Activated CD4-positive, alpha-beta memory T cell treated with anti-CD3 and anti-CD28 coated beads for 36 hours (primary cell): ENCODE results near the gene FAM98C. TPM values are rescaled to one million over a fixed set of nuclear protein-coding genes. Genes with fewer than 3 reads are reported as not detected.
A peak's percentile ranks its signal among the peaks of the same experiment; 100 is the strongest.

Experiments
- CTCF ChIA-PET: fragments of 350-600 bp; sonication (Branson Sonifier 250); formaldehyde crosslinking; loops from one replicate; lab custom pipeline; 2021; ENCODE audit warnings: antibody characterized with exemption, inconsistent platforms; lab: Charles Lee
- POLR2A ChIA-PET: fragments of 350-600 bp; sonication (Branson Sonifier 250); formaldehyde crosslinking; loops from one replicate; lab custom pipeline; 2021; ENCODE audit warnings: antibody characterized with exemption; lab: Charles Lee
- DNase-seq: peaks from one replicate; pipeline ENCODE4 v3.0.0-alpha.2; 2020
- H3K27ac Mint-ChIP-seq: one replicate; pipeline ENCODE4 v1.8.0; 2021; ENCODE audit warnings: mixed read lengths
- H3K27me3 Mint-ChIP-seq: one replicate; pipeline ENCODE4 v1.8.0; 2021; ENCODE audit warnings: mixed read lengths
- H3K36me3 Mint-ChIP-seq: one replicate; pipeline ENCODE4 v1.8.0; 2021; ENCODE audit warnings: mixed read lengths
- H3K4me1 Mint-ChIP-seq: one replicate; pipeline ENCODE4 v1.8.0; 2021; ENCODE audit warnings: low read depth, mixed read lengths
- H3K4me3 Mint-ChIP-seq: one replicate; pipeline ENCODE4 v1.8.0; 2021; ENCODE audit warnings: mild to moderate bottlenecking, mixed read lengths
- H3K9me3 Mint-ChIP-seq: one replicate; pipeline ENCODE4 v1.8.0; 2021; ENCODE audit warnings: mixed read lengths
- intact Hi-C: fragments of 100-400 bp; cut with micrococcal nuclease; formaldehyde crosslinking; loops from one replicate; pipeline ENCODE4 v1.15.1; 2023
- total RNA-seq, 2 experiments: library from RNA; stranded (reverse); gene quantifications; one replicate each; pipeline ENCODE4 v1.2.3, GENCODE V29; 2021

FAM98C gene
- total RNA-seq, result 10 to 100 TPM; 29.8 to 31.9 TPM

GRCh38 chr19:38402967-38403674 is at the start of gene FAM98C:
FAM98C (plus strand) TSS chr19:38403093; CDS start chr19:38403154, 61 bp downstream.
- Mint-ChIP-seq H3K4me1 (peaks cover 20% of the 10 kb centered on the region), H3K36me3 (peaks cover 15% of the 10 kb centered on the region), H3K27ac (peak within 1 kb of the TSS; percentile 91), H3K4me3 (peak within 1 kb of the TSS; percentile 86), H3K27me3 (no peaks in the 10 kb centered on the region), H3K9me3 (no peaks in the 10 kb centered on the region)
- peak; percentile 99 for DNase-seq
- ChIA-PET POLR2A (interaction anchor here (0.6 to 1.7 kb wide), 11 partner anchors 12 to 835 kb away, joined by 3 to 9 read pairs (median 4); partner anchors contain the start of genes EIF3K, MAP4K1 and PSMD8), CTCF (interaction anchor here (0.6 to 3.3 kb wide), 73 partner anchors 8 to 550 kb away, joined by 3 to 50 read pairs (median 5); partner anchors contain the start of genes ACTN4, CATSPERG, EIF3K and GGN)
- intact Hi-C loops, result loop anchor here (1.0 to 10.0 kb wide), 9 partner anchors 29 to 527 kb away; partner anchors contain the start of genes EIF3K, MAP4K1, MRPS12 and PSMD8

- H3K36me3 Mint-ChIP-seq, result no peaks in the 10 kb centered on the region
- H3K4me3 Mint-ChIP-seq, result no peak overlapping the region
- ChIA-PET POLR2A (interaction anchor here (1.1 kb wide), 1 partner anchor 10 kb away, joined by 3 read pairs; no protein-coding TSS in a partner anchor), CTCF (interaction anchor here (0.6 kb wide), 1 partner anchor 296 kb away, joined by 4 read pairs; no protein-coding TSS in a partner anchor)
- no peaks in the 10 kb centered on the region for H3K9me3 Mint-ChIP-seq
- intact Hi-C loops, result no loop called here
- no peak for DNase-seq
- peaks cover 7% of the 10 kb centered on the region for H3K27me3 Mint-ChIP-seq
- H3K27ac Mint-ChIP-seq, result no peak overlapping the region
- H3K4me1 Mint-ChIP-seq, result peaks cover 4% of the 10 kb centered on the region
Measured at GRCh38 chr19:38355728-38356725, 46.9 kb upstream of the FAM98C start.

DNA sequence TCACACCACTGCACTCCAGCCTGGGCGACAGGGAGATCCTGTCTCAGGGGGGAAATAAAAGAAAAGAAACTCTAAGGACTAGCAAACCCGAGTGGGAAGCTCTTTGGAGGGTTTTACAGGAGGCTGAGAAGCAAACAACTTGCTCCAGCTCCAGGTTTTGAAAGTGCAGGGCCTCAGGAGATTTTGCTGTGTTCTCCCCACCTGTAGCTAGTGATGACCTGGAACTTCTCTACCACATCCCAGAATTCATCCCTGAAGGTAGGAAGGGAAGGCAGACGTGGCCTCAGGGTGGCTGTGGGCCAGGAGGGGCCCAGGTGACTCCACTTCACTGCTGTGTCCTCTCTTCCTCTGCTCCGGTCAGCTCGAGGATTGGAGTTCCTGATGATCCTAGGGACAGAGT is 44.8 kb upstream of the FAM98C start:
- ChIA-PET CTCF (interaction anchor here (0.6 kb wide), 1 partner anchor 248 kb away, joined by 6 read pairs; no protein-coding TSS in a partner anchor), POLR2A (interaction anchor here (1.1 kb wide), 1 partner anchor 95 kb away, joined by 3 read pairs; no protein-coding TSS in a partner anchor)
- no peaks in the 10 kb centered on the region for H3K36me3 Mint-ChIP-seq
- no peak overlapping the region for H3K27ac Mint-ChIP-seq
- H3K4me1 Mint-ChIP-seq, result peaks cover 7% of the 10 kb centered on the region
- H3K9me3 Mint-ChIP-seq, result no peaks in the 10 kb centered on the region
- no peak for DNase-seq
- intact Hi-C loops, result no loop called here
- peaks cover 12% of the 10 kb centered on the region for H3K27me3 Mint-ChIP-seq
- H3K4me3 Mint-ChIP-seq, result no peak overlapping the region

DNA sequence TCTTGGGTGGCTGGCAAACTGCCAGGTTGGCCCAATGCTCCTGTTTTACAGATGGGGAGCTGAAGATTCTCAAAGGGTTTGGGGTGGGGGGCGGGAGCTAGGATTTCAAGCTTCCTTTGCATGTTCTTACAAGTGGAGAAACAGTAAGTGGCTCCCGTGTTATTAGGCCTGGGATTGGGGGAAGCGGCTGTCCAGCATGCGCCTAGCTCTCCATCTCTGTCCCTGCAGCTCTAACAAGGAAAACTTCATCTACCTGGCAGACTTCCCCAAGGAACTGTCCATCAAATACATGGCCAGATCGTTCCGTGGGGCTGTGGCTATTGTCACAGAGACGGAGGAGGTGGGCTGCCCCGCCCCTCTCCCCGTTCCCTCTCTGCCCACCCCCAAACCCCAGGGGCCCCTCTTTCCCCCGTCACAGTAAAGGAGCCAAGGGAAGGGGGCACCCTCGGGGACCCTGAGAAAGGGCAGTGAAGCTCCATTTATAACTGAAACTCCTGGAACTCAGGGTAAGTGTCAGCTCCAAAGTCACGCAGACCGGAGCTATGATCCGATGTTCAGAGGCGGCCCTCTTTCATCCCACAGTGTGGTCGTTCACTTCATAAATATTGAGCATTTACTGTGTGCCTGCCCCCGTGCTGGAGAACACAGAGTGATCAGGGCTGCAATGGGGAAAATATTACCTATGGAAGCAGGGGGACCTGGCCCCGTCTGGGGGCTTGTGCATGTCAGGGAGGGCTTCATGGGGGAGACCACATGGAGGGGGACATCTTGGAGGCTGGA is 43.5 kb upstream of the FAM98C start:
- no peak overlapping the region for H3K4me3 Mint-ChIP-seq
- ChIA-PET POLR2A (interaction anchor here (2.3 kb wide), 1 partner anchor 15 kb away, joined by 8 read pairs; the partner anchor contains the start of gene PSMD8), CTCF (interaction anchor here (0.7 to 0.8 kb wide), 2 partner anchors 15 to 217 kb away, joined by 3 to 4 read pairs; partner anchors contain the start of gene PSMD8)
- no peak for DNase-seq
- intact Hi-C loops, result no loop called here
- no peak overlapping the region for H3K27ac Mint-ChIP-seq
- no peaks in the 10 kb centered on the region for H3K36me3 Mint-ChIP-seq
- H3K9me3 Mint-ChIP-seq, result no peaks in the 10 kb centered on the region
- peaks cover 8% of the 10 kb centered on the region for H3K4me1 Mint-ChIP-seq
- H3K27me3 Mint-ChIP-seq, result peaks cover 12% of the 10 kb centered on the region

- Mint-ChIP-seq H3K36me3 (no peaks in the 10 kb centered on the region), H3K27me3 (peaks cover 12% of the 10 kb centered on the region), H3K27ac (no peak overlapping the region), H3K9me3 (no peaks in the 10 kb centered on the region), H3K4me3 (no peak overlapping the region), H3K4me1 (peaks cover 8% of the 10 kb centered on the region)
- DNase-seq, result no peak
- POLR2A ChIA-PET, result interaction anchor here (2.1 to 2.3 kb wide), 2 partner anchors 14 to 27 kb away, joined by 8 read pairs; partner anchors contain the start of genes GGN and PSMD8
- intact Hi-C loops, result no loop called here
- CTCF ChIA-PET, result interaction anchor here (0.9 to 1.3 kb wide), 2 partner anchors 14 to 24 kb away, joined by 3 read pairs; partner anchors contain the start of genes CATSPERG and PSMD8
Measured at GRCh38 chr19:38360351-38360750, 42.5 kb upstream of the FAM98C start.

- ChIA-PET CTCF (interaction anchor here (0.9 to 1.9 kb wide), 4 partner anchors 13 to 118 kb away, joined by 3 to 5 read pairs (median 4); partner anchors contain the start of genes CATSPERG and PSMD8), POLR2A (interaction anchor here (0.9 to 2.3 kb wide), 3 partner anchors 13 to 126 kb away, joined by 3 to 8 read pairs (median 8); partner anchors contain the start of genes GGN and PSMD8)
- Mint-ChIP-seq H3K4me1 (peaks cover 8% of the 10 kb centered on the region), H3K27me3 (peaks cover 12% of the 10 kb centered on the region), H3K27ac (no peak overlapping the region), H3K36me3 (no peaks in the 10 kb centered on the region), H3K9me3 (no peaks in the 10 kb centered on the region), H3K4me3 (peak overlapping the region; percentile 82)
- DNase-seq, result no peak
- intact Hi-C loops, result no loop called here
Measured at GRCh38 chr19:38360839-38361631, 41.9 kb upstream of the FAM98C start.

DNA sequence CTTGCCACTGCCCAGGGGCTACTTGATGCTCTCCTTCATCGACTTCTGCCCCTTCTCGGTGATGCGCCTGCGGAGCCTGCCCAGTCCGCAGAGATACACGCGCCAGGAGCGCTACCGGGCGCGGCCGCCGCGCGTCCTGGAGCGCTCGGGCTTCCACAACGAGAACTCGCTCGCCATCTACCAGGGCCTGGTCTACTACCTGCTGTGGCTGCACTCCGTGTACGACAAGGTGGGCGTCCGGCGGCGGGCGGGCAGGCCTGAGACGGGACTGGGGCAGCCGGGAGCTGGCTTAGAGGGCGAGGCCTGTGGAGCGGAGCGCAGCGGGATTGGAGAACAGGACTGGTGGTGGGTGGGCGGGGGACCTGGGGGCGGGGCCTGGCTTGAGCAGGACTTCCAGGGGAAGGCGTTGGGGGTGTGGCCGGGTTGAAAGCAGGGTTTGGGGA is 41.2 kb upstream of the FAM98C start:
- CTCF ChIA-PET, result interaction anchor here (1.2 to 1.9 kb wide), 3 partner anchors 13 to 118 kb away, joined by 4 to 8 read pairs (median 5); partner anchors contain the start of genes CATSPERG and PSMD8
- peak overlapping the region; percentile 82 for H3K4me3 Mint-ChIP-seq
- intact Hi-C loops, result loop anchor here (1.0 kb wide), 1 partner anchor 25 kb away; no protein-coding TSS in a partner anchor
- H3K27me3 Mint-ChIP-seq, result peaks cover 12% of the 10 kb centered on the region
- POLR2A ChIA-PET, result interaction anchor here (0.9 to 2.1 kb wide), 4 partner anchors 13 to 126 kb away, joined by 3 to 8 read pairs (median 4); partner anchors contain the start of genes GGN and PSMD8
- H3K27ac Mint-ChIP-seq, result no peak overlapping the region
- H3K9me3 Mint-ChIP-seq, result no peaks in the 10 kb centered on the region
- no peaks in the 10 kb centered on the region for H3K36me3 Mint-ChIP-seq
- H3K4me1 Mint-ChIP-seq, result peaks cover 8% of the 10 kb centered on the region
- DNase-seq, result peak; percentile 85

DNA sequence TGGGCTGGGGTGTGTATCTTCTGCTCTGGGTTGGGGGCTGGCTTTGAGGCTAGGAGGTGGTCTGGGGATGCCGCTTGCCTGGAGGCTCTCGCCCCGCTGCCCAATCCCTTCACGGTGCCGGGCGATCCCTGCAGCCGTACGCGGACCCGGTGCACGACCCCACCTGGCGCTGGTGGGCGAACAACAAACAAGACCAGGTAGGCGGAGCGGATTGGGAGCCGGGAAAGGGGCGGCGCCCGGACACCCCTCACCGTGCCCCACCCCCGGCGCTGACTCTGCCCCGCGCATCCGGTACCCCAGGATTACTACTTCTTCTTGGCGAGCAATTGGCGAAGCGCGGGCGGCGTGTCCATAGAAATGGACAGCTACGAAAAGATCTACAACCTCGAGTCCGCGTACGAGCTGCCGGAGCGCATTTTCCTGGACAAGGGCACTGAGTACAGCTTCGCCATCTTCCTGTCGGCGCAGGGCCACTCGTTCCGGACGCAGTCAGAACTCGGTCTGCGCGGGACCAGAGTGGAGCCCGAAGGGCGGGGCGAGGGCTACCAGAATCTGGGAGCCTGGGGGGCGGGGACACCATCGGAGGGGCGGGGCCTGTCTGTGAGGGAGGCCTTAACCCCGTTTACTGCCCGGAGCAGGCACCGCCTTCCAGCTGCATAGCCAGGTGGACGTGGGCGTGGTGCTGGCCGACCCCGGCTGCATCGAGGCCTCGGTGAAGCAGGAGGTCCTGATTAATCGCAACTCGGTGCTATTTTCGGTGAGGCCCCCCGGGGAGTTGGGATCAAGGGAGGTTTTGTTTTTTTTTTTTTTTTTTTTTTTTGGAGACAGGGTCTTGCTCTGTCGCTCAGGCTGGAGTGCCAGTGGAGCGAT is 40.6 kb upstream of the FAM98C start:
- Mint-ChIP-seq H3K9me3 (no peaks in the 10 kb centered on the region), H3K4me1 (peaks cover 8% of the 10 kb centered on the region), H3K4me3 (peak overlapping the region; percentile 82), H3K27ac (peak overlapping the region; percentile 71), H3K36me3 (no peaks in the 10 kb centered on the region), H3K27me3 (peaks cover 12% of the 10 kb centered on the region)
- DNase-seq, result peak; percentile 94
- POLR2A ChIA-PET, result interaction anchor here (0.9 to 2.1 kb wide), 3 partner anchors 12 to 25 kb away, joined by 3 to 8 read pairs (median 4); partner anchors contain the start of genes GGN and PSMD8
- CTCF ChIA-PET, result interaction anchor here (0.6 to 1.9 kb wide), 4 partner anchors 12 to 119 kb away, joined by 3 to 8 read pairs (median 4); partner anchors contain the start of genes CATSPERG and PSMD8
- intact Hi-C loops, result loop anchor here (1.0 kb wide), 1 partner anchor 26 kb away; no protein-coding TSS in a partner anchor
